SU-DHL-6 (cell line): ENCODE data around the gene HOXB6.

ENCODE experiments used
- H2AFZ ChIP-seq: fragments of 200-600 bp; sonication (generic); 2 replicates; pipeline ENCODE4 v1.6.1; 2014; ENCODE audit warnings: low read depth, mild to moderate bottlenecking, moderate library complexity, mixed read lengths, antibody characterized with exemption, low read length; ENCODE audit not compliant: severe bottlenecking
- H3F3A ChIP-seq: fragments of 200-600 bp; shearing (Covaris generic); 2 replicates; pipeline ENCODE4 v1.6.0; 2016; ENCODE audit warnings: antibody characterized with exemption, mild to moderate bottlenecking; ENCODE audit not compliant: insufficient read depth
- H3K27ac ChIP-seq: fragments of 200-600 bp; sonication (generic); 2 replicates; pipeline ENCODE4 v1.5.1; 2016; ENCODE audit warnings: low read depth, mild to moderate bottlenecking, low read length, moderate library complexity, mixed read lengths
- H3K27me3 ChIP-seq: fragments of 200-600 bp; sonication (generic), shearing (Covaris generic); 2 replicates; pipeline ENCODE4 v1.6.0; 2014; ENCODE audit warnings: mild to moderate bottlenecking, low read length
- H3K36me3 ChIP-seq: fragments of 200-600 bp; sonication (generic); 2 replicates; pipeline ENCODE4 v1.6.1; 2014; ENCODE audit warnings: mild to moderate bottlenecking, low read length, mixed read lengths
- H3K4me2 ChIP-seq: fragments of 300-600, 200-600 bp; shearing (Covaris generic), sonication (generic); 2 replicates; pipeline ENCODE4 v1.6.0; 2014; ENCODE audit warnings: low read length, low read depth, mild to moderate bottlenecking; ENCODE audit not compliant: poor library complexity, severe bottlenecking
- H3K4me3 ChIP-seq: fragments of 200-600 bp; sonication (generic); 2 replicates; pipeline ENCODE4 v1.5.1; 2014; ENCODE audit warnings: antibody characterized with exemption, low read length, mild to moderate bottlenecking, mixed read lengths; ENCODE audit not compliant: insufficient read depth, poor library complexity, severe bottlenecking
- H3K79me2 ChIP-seq: fragments of 200-600 bp; sonication (generic); 2 replicates; pipeline ENCODE4 v1.6.1; 2014; ENCODE audit warnings: mild to moderate bottlenecking, low read length, moderate library complexity; ENCODE audit not compliant: insufficient read depth
- H3K9ac ChIP-seq: fragments of 200-600 bp; sonication (generic); 2 replicates; pipeline ENCODE4 v1.7.0; 2014; ENCODE audit warnings: mild to moderate bottlenecking, low read length
- H3K9me2 ChIP-seq: fragments of 200-600 bp; sonication (generic); replicated peaks from 2 replicates; pipeline ENCODE4 v1.6.1; 2014; ENCODE audit warnings: low read length; ENCODE audit not compliant: insufficient read depth
- H3K9me3 ChIP-seq: fragments of 200-600 bp; sonication (generic); 2 replicates; pipeline ENCODE4 v1.6.1; 2014; ENCODE audit warnings: low read length, mixed read lengths; ENCODE audit not compliant: insufficient read depth
- H4K20me1 ChIP-seq: fragments of 200-600 bp; sonication (generic); 2 replicates; pipeline ENCODE4 v1.6.1; 2014; ENCODE audit warnings: low read depth, mild to moderate bottlenecking, antibody characterized with exemption, low read length, moderate library complexity, mixed read lengths
- EZH2phosphoT487 ChIP-seq: fragments of 200-600 bp; sonication (generic), shearing (Covaris generic); conservative IDR thresholded peaks from 2 replicates; pipeline ENCODE4 v1.6.1; 2018; ENCODE audit warnings: mild to moderate bottlenecking, antibody characterized with exemption, low read length, moderate library complexity, mixed read lengths
- TF ChIP-seq, protein P1 (sequence below): fragments of 200-600 bp; sonication (generic); IDR thresholded peaks from one replicate; pipeline ENCODE4 v1.5.1; 2017; ENCODE audit warnings: antibody characterized with exemption, mild to moderate bottlenecking, low read length, moderate library complexity; ENCODE audit not compliant: insufficient read depth, poor library complexity, severe bottlenecking

HOXB6 gene

DNA sequence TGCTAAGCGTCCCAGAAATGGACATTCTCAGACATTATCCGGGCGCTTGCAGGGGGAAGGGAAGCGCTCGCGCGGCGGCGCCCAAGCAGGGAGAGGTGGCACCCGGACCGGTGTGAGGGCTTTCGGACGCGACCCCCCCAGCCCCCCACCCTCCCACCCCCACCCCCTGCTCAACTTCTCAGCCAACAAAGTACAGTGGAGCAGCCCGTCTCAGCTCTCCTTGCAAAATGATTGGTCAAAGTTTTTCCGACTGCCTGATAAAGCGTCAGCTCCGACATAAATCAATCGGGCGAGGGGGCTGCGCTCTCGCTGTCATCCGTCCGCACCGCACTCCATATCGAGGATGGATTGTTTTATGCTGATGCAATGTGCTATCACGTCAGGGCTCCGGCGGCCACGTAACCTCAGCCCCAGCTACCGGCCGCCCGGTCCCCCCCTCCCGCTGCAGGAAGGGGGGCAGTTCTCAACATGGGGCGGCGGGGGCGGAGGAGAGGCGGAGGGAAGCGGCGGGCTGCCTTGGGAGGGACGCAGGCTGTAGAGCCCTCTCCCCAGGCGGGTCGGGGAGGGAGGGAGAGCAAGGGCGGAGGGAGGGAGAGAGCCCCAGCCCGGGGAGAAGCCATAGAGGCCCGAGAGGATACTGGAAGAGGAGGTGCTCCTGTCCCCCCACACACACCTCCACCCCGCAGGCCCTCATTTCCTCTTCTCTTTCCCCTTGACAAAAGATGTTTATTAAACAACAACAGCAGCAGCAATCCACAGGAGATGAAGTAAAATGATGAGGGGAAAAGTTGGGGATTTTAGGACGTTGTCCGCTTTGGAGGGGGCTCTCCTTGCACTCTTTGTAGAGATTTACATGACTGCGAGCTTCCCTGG, 21.7 kb upstream of the HOXB6 start, which contains the start of gene HOXB9:
TSS of gene HOXB9 (minus strand) at position 114 of the 873 bp plus-strand sequence. CDS start at position 25, 89 bp downstream.
- Histone ChIP-seq H3K27ac (no peak within 1 kb of the TSS), H3K4me3 (no peak within 1 kb of the TSS), H4K20me1 (no peaks in the 10 kb centered on the region), H3K4me2 (no peak within 1 kb of the TSS), H3K36me3 (no peaks in the 10 kb centered on the region), H3K9me2 (no peaks in the 10 kb centered on the region), H3F3A (no peaks in the 10 kb centered on the region), H3K9me3 (no peaks in the 10 kb centered on the region), H2AFZ (no peak within 1 kb of the TSS), H3K9ac (no peak within 1 kb of the TSS), H3K27me3 (no peaks in the 10 kb centered on the region), H3K79me2 (no peaks in the 10 kb centered on the region)
- no peak for TF ChIP-seq EZH2phosphoT487
- TF ChIP-seq, protein P1, sequence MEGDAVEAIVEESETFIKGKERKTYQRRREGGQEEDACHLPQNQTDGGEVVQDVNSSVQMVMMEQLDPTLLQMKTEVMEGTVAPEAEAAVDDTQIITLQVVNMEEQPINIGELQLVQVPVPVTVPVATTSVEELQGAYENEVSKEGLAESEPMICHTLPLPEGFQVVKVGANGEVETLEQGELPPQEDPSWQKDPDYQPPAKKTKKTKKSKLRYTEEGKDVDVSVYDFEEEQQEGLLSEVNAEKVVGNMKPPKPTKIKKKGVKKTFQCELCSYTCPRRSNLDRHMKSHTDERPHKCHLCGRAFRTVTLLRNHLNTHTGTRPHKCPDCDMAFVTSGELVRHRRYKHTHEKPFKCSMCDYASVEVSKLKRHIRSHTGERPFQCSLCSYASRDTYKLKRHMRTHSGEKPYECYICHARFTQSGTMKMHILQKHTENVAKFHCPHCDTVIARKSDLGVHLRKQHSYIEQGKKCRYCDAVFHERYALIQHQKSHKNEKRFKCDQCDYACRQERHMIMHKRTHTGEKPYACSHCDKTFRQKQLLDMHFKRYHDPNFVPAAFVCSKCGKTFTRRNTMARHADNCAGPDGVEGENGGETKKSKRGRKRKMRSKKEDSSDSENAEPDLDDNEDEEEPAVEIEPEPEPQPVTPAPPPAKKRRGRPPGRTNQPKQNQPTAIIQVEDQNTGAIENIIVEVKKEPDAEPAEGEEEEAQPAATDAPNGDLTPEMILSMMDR: no peak

DNA sequence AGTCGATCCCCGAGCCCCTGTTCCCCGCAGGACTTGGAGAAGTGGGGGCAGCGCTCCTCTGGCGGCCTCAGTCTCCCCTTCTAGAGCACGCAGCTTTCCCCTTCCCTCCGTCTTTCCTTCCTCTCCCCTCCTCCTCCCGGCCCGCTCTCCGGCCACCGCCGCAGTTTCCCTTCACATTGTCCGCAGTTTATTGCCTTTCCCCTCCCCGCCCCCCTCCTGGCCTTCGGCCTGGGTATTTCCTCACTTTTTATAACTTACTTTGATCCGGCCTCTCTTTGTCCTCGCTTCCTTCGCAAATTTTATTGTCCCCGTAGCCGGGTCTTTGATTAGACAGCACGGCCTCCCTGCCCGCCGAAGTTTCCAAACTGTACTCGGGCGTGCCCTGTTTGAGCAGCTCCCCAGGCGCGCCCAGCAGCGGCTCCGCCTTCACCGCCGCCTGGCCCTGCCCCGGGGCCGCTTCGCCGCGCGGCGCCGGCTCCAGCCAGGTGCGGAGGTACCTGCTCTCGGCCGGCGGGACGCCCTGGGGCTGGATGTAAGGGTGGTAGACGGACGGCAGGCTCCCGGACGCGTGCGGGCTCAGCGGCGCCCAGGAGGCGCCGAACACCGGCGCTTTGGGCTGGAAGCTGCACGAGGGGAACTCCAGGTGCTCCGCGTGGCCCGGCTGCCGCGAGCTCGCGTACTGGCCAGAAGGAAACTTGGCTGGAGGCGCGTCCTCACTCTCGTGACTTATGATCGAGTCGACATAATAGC, 20.9 kb upstream of the HOXB6 start:
- H3K27me3 ChIP-seq: no peaks in the 10 kb centered on the region
- H3K27ac ChIP-seq: no peak overlapping the region
- H3K9me2 ChIP-seq: no peaks in the 10 kb centered on the region
- no peaks in the 10 kb centered on the region for H3K79me2 ChIP-seq
- no peaks in the 10 kb centered on the region for H3K9me3 ChIP-seq
- no peak overlapping the region for H3K4me3 ChIP-seq
- no peaks in the 10 kb centered on the region for H3F3A ChIP-seq
- no peaks in the 10 kb centered on the region for H3K36me3 ChIP-seq
- no peaks in the 10 kb centered on the region for H4K20me1 ChIP-seq
- H2AFZ ChIP-seq: no peak overlapping the region
- no peak overlapping the region for H3K4me2 ChIP-seq
- no peak overlapping the region for H3K9ac ChIP-seq
- TF ChIP-seq EZH2phosphoT487: no peak
- TF ChIP-seq, protein P1: no peak

DNA sequence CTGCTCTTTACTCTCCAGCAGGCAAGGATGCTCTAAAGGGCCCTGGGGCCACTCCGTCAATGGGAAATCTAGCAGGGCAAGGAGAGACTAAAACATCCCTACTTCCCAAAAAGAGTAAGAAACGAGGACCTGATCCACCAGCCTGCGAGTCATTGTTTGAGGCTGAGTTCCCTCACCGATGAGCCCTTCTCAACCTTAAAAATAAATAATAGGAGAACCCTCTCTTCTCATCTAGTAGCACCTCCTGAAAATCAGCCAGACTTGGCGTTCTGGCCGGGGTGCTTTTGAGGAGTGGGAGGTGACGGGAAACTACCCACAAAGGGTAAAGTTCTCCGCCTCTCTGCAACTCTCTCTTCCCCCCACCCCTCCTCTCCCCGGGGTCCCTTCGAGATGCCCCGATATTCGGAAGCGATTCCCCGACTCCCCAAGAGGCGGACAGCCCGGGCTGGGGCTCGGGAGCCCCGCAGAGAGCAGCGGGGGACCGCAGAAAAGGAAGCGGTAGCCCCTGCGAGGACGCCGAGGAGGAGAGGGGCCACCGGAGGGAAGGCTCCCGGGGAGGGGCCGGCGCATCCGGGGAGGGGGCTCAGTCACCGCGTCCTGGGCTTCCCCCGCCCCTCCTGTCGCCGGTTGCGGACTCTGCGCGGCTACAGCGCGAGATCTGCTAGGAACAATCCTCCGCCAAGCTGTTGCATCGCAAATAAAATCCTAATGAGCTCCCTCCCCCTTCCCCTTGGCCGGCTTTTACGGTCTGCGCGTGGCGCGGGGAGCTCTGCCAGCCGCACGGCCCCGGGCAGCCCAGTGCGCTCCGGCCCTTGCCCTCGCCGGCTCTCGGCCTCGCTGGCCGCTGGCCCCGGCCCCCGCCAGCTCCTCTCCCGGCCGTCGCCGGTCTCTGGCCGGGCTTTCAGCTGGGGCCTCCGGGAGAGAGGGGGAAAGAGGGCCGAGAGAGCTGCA, 20.0 kb upstream of the HOXB6 start:
- Histone ChIP-seq H3F3A (no peaks in the 10 kb centered on the region), H3K4me2 (no peak overlapping the region), H3K27me3 (no peaks in the 10 kb centered on the region), H3K9me2 (no peaks in the 10 kb centered on the region), H4K20me1 (no peaks in the 10 kb centered on the region), H3K9ac (no peak overlapping the region), H3K79me2 (no peaks in the 10 kb centered on the region), H3K36me3 (no peaks in the 10 kb centered on the region), H3K27ac (no peak overlapping the region), H3K4me3 (no peak overlapping the region), H3K9me3 (no peaks in the 10 kb centered on the region), H2AFZ (no peak overlapping the region)
- TF ChIP-seq, protein P1: no peak
- TF ChIP-seq EZH2phosphoT487: no peak
